Measurements from ENCODE around the gene NCMAP.

GRCh38 chr1:24555591-24556413, at the start of gene NCMAP:
- TF ChIP-seq GATA2 (IDR thresholded peaks at IDR 0.05; ENCODE audit: low read depth, low read length) (no peak), GATA3 (IDR thresholded peaks at IDR 0.05; ENCODE audit: low read depth, low read length) (no peak)

All from SH-SY5Y (cell line).